Lower lobe of right lung (tissue), 2 donors: ENCODE data around the gene CCDC40. TPM values are rescaled to one million over a fixed set of nuclear protein-coding genes. Genes with fewer than 3 reads are reported as not detected.

Experiments
- ATAC-seq, 2 donors: fragments of 200-7000 bp; cut with Tn5 transposase; one replicate each; pipeline ENCODE4 v1.9.1; 2020 to 2022; ENCODE audit warnings: mild to moderate bottlenecking in 2 of 2, moderate library complexity in 2 of 2
- DNase-seq: peaks from one replicate; pipeline ENCODE4 v3.0.0-alpha.2; 2020
- H3K27ac ChIP-seq: fragments of 200-600 bp; one replicate; pipeline ENCODE4 v1.8.0; 2022
- H3K27me3 ChIP-seq: fragments of 200-600 bp; one replicate; pipeline ENCODE4 v1.8.0; 2022; ENCODE audit warnings: low read depth
- H3K36me3 ChIP-seq: fragments of 200-600 bp; one replicate; pipeline ENCODE4 v1.8.0; 2022; ENCODE audit warnings: mild to moderate bottlenecking
- H3K4me1 ChIP-seq: fragments of 200-600 bp; one replicate; pipeline ENCODE4 v1.8.0; 2022
- H3K4me3 ChIP-seq: fragments of 200-600 bp; one replicate; pipeline ENCODE4 v1.8.0; 2022; ENCODE audit warnings: mild to moderate bottlenecking
- H3K9me3 ChIP-seq: fragments of 200-600 bp; one replicate; pipeline ENCODE4 v1.8.0; 2022
- CTCF ChIP-seq: fragments of 200-600 bp; IDR thresholded peaks from one replicate; pipeline ENCODE4 v1.8.0; 2022; ENCODE audit warnings: antibody characterized with exemption, mild to moderate bottlenecking
- intact Hi-C: fragments of 100-400 bp; cut with DNase I; formaldehyde crosslinking; loops from one replicate; pipeline ENCODE4 v1.11.0; 2022
- total RNA-seq: library from RNA; stranded (reverse); fragmentation: NEBNext Ultra II Directional; extraction: Animal tissue kit (Norgen Biotek cat#: 25700); gene quantifications from one replicate; pipeline ENCODE4 v1.2.1, GENCODE V29; 2021
- donor health status: DM: no; HTN: yes; CAD: no; lungs with severe emphysema.

CCDC40 gene
- total RNA-seq, 1 donor from 2014 or later: 14.1 TPM

- intact Hi-C loops: no loop called here
- H3K4me3 ChIP-seq: no peak overlapping the region
- no peaks in the 10 kb centered on the region for H3K27me3 ChIP-seq
- TF ChIP-seq CTCF: no peak
- H3K4me1 ChIP-seq: no peaks in the 10 kb centered on the region
- DNase-seq: no peak
- no peak overlapping the region for H3K27ac ChIP-seq
- H3K9me3 ChIP-seq: no peaks in the 10 kb centered on the region
- peaks cover 16% of the 10 kb centered on the region for H3K36me3 ChIP-seq
- no peak for ATAC-seq
Measured at GRCh38 chr17:80047176-80047575, 10.7 kb downstream of the CCDC40 start.

- no peaks in the 10 kb centered on the region for H3K9me3 ChIP-seq
- peaks cover 16% of the 10 kb centered on the region for H3K36me3 ChIP-seq
- no peaks in the 10 kb centered on the region for H3K27me3 ChIP-seq
- H3K4me1 ChIP-seq: no peaks in the 10 kb centered on the region
- DNase-seq (no peak), ATAC-seq (no peak)
- H3K27ac ChIP-seq: no peak overlapping the region
- no peak for TF ChIP-seq CTCF
- intact Hi-C loops: no loop called here
- no peak overlapping the region for H3K4me3 ChIP-seq
Measured at GRCh38 chr17:80049986-80050385, 13.5 kb downstream of the CCDC40 start.

GRCh38 chr17:80050706-80051105 is 14.3 kb downstream of the CCDC40 start:
- DNase-seq (no peak), ATAC-seq (no peak)
- H3K4me3 ChIP-seq: no peak overlapping the region
- TF ChIP-seq CTCF: no peak
- H3K27ac ChIP-seq: no peak overlapping the region
- H3K9me3 ChIP-seq: no peaks in the 10 kb centered on the region
- intact Hi-C loops: no loop called here
- H3K36me3 ChIP-seq: peaks cover 16% of the 10 kb centered on the region
- no peaks in the 10 kb centered on the region for H3K4me1 ChIP-seq
- no peaks in the 10 kb centered on the region for H3K27me3 ChIP-seq

- peaks cover 16% of the 10 kb centered on the region for H3K36me3 ChIP-seq
- H3K27ac ChIP-seq: no peak overlapping the region
- no peaks in the 10 kb centered on the region for H3K27me3 ChIP-seq
- H3K4me1 ChIP-seq: no peaks in the 10 kb centered on the region
- DNase-seq (no peak), ATAC-seq (no peak)
- no peaks in the 10 kb centered on the region for H3K9me3 ChIP-seq
- intact Hi-C loops: no loop called here
- no peak overlapping the region for H3K4me3 ChIP-seq
- TF ChIP-seq CTCF: no peak
Measured at GRCh38 chr17:80051681-80052080, 15.2 kb downstream of the CCDC40 start.

GRCh38 chr17:80053102-80053501 is 16.7 kb downstream of the CCDC40 start:
- Histone ChIP-seq H3K36me3 (peaks cover 16% of the 10 kb centered on the region), H3K9me3 (no peaks in the 10 kb centered on the region), H3K27me3 (no peaks in the 10 kb centered on the region), H3K27ac (no peak overlapping the region), H3K4me1 (no peaks in the 10 kb centered on the region), H3K4me3 (no peak overlapping the region)
- intact Hi-C loops: no loop called here
- TF ChIP-seq CTCF: no peak
- no peak for DNase-seq
- ATAC-seq: no peak

- intact Hi-C loops: no loop called here
- no peaks in the 10 kb centered on the region for H3K27me3 ChIP-seq
- no peaks in the 10 kb centered on the region for H3K9me3 ChIP-seq
- H3K27ac ChIP-seq: no peak overlapping the region
- peaks cover 14% of the 10 kb centered on the region for H3K36me3 ChIP-seq
- no peaks in the 10 kb centered on the region for H3K4me1 ChIP-seq
- DNase-seq (no peak), ATAC-seq (no peak)
- TF ChIP-seq CTCF: no peak
- no peak overlapping the region for H3K4me3 ChIP-seq
Measured at GRCh38 chr17:80055597-80055996, 19.2 kb downstream of the CCDC40 start.
